Ishikawa (cell line): ENCODE data around the gene PPAN.

Source experiments
- CEBPB ChIP-seq: IDR thresholded peaks from 2 replicates; pipeline ENCODE4 v1.6.1; 2012
- EGR1 ChIP-seq: IDR thresholded peaks from 2 replicates; pipeline ENCODE4 v1.6.1; 2012
- EP300 ChIP-seq: IDR thresholded peaks from 2 replicates; pipeline ENCODE4 v1.6.1; 2012; ENCODE audit warnings: borderline replicate concordance
- MAX ChIP-seq: IDR thresholded peaks from 2 replicates; pipeline ENCODE4 v1.6.1; 2012
- NFIC ChIP-seq: IDR thresholded peaks from 2 replicates; pipeline ENCODE4 v1.6.1; 2012
- RAD21 ChIP-seq: IDR thresholded peaks from 2 replicates; pipeline ENCODE4 v1.6.1; 2012; ENCODE audit warnings: low read depth
- REST ChIP-seq: IDR thresholded peaks from 2 replicates; pipeline ENCODE4 v1.6.1; 2012; ENCODE audit warnings: low read depth, mild to moderate bottlenecking
- TAF1 ChIP-seq: IDR thresholded peaks from 2 replicates; pipeline ENCODE4 v1.6.1; 2012; ENCODE audit warnings: low read depth, mild to moderate bottlenecking
- TEAD4 ChIP-seq: IDR thresholded peaks from 2 replicates; pipeline ENCODE4 v1.6.1; 2012
- USF1 ChIP-seq: IDR thresholded peaks from 2 replicates; pipeline ENCODE4 v1.6.1; 2012
- ZBTB7A ChIP-seq: IDR thresholded peaks from 2 replicates; pipeline ENCODE4 v1.6.1; 2012; ENCODE audit warnings: low read depth

GRCh38 chr19:10141479-10141878 is 35.3 kb downstream of the PPAN start:
- no peak for TF ChIP-seq USF1
- TF ChIP-seq TEAD4: no peak
- TF ChIP-seq REST: no peak
- TF ChIP-seq EP300: no peak
- TF ChIP-seq ZBTB7A: no peak
- TF ChIP-seq TAF1: no peak
- no peak for TF ChIP-seq CEBPB
- no peak for TF ChIP-seq MAX
- TF ChIP-seq EGR1: no peak
- TF ChIP-seq RAD21: no peak
- no peak for TF ChIP-seq NFIC
